Measurements from ENCODE around the gene SRPK2.
"Not testable (repeated sequence)": the region's sequence is repeated elsewhere in the genome, so short reads cannot be mapped to it uniquely, and the experiment has no call there.

The SRPK2 gene

DNA sequence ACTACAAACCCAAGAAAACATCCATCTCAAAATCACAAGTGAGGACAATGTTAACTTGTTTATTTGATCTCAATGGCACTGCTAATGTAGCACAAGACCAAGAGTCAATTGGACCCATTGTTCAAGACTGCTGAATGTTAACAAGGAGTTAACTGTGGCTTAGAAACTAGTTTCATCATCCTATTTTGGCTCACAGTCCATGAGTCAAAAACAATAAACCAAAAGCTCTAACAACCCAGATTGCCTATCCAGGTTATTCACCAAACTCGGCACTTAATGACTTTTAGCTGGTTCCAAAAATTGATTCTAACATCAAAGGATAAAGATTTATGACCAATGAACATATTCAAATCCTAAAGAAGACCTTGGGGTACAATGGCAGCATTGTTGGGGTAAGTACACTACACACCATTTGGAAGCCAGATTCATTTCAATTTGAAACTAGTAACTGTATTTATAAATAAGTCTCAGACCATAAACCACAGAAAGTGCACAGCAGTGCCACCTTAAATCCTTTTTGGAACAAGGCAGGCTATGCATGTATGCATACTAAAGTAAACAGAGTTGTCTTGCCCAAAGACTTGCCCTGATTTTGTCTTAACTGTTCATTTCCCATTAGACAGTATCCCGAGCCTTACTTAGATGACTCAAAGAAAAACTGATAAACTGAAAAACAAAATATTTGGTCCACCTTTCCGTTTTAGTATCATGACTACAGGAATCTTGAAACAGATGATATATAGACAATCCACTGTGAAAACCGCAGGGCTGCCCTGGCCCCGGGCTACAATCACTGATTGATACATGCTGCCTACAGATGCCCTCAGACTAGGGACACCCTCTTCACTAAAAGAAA, 84.5 kb downstream of the SRPK2 start:
- DNase-seq (ENCODE audit: low read depth in 2 of 2) = no peak

DNA sequence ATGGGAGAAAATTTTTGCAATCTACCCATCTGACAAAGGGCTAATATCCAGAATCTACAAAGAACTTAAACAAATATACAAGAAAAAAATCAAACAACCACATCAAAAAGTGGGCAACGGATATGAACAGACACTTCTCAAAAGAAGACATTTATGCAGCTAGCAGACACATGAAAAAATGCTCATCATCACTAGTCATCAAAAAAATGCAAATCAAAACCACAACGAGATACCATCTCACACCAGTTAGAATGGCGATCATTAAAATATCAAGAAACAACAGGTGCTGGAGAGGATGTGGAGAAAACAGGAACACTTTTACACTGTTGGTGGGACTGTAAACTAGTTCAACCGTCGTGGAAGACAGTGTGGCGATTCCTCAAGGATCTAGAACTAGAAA, 88.1 kb downstream of the SRPK2 start:
- DNase-seq (ENCODE audit: low read depth in 2 of 2) = not testable (repeated sequence)

DNA sequence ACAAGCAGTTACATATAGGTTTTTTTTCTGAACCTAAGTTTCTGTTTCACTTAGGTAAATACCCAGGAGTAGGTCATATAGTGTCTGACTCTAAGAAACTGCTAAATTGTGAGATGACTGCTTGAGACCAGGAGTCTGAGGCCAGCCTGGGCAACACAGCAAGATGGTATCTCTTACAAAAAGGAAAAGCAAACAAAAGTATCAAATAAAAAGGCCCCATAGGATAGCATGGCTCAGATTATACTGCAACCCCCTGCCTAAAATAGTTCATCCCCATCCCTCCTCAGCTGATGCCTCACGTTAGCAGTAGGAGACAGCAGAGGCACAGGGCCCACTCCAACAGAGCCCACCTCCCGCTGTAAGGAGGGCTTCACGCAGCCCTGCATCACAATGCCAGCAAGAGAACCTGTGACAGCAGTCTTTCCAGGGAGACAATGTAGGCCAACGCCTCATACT, 90.3 kb downstream of the SRPK2 start:
- peak in 1 of 2 donors; percentile 14 for DNase-seq (ENCODE audit: low read depth in 2 of 2)

DNA sequence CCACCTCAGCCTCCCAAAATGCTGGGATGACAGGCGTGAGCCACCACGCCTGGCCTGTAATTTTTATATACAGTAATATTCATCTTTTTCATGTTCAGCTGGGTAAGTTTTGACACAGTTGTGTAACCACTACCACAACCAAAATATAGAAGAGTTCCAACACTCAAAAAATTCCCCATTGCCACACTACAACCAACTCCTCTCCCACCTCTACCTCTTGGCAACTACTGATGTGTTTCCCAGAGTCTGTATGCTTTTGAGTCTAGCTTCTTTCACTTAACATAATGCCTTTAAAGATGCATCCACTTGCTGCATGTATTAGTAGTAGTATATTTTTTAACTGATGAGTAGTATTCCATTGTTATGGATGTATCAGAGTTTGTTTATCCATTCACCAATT, 90.7 kb downstream of the SRPK2 start:
- no peak for DNase-seq (ENCODE audit: low read depth in 2 of 2)

DNA sequence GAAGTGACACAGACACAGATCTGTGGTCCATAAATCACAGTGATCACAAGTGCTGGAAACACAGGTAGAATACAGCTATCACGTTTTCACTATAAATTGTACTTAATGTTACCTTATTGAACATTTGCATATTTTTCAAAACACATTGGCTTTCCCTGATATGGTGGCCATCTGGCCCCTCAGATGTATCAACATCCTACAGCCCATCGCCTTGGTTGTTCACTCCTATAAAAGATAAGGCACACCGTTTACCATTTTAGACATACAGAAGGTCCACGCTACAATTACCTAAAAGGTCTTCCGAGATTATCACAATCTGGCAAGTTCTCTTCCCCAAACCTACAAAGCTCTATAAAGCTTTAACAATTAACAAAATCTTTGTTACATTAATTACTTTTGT, 91.4 kb downstream of the SRPK2 start:
- no peak for DNase-seq (ENCODE audit: low read depth in 2 of 2)

DNA sequence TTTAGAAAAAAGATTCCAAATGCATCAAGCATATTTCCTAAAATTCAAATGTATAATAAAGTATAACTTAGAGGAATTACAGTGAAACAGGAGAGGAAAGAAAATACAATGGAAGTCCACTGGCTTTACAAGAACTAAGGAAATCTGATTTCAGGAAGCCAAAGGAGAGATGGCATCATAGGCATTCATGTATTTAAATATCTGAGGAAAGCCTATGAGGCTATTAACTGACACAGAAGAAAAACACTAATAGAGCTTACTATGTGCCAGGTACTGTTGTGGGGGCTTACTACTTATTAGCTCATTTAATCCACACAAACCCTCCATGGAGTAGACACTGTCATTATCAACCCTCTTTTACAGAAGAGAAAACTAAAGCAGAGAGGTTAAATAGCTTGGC, 92.2 kb downstream of the SRPK2 start:
- DNase-seq (ENCODE audit: low read depth in 2 of 2) = no peak

DNA sequence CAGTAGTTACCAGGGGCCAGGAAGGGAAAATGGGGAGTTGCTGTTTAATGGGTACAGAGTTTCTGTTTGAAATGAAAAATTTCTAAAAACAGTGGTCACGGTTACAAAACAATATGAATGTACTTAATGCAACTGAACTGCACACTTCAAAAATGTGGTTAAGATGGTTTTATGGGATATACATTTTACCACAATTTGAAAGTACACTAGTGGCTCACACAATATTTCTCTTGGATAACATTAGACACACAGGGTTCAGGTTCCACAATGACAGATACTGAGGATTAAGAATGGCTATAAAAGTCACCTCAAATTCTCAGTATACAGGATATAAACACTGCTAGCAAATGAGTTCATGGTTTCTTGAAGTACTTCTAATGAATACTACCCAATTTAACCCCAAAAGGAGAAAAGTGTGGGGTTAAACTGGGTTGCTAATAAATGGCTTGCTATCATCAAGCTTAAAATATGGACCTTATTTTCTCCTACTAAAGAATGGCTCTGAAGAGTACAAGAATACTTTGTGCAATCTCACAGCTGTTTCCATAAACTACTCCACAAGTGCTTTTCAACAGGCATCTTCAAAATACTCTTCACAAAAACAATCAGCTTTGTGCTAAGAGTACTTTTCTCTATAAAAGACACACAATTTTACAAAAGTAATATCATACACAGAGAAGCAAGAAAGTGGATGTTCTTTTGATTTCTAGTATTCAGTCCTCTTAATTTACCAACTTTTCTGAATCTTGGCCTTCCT, 92.9 kb downstream of the SRPK2 start:
- DNase-seq (ENCODE audit: low read depth in 2 of 2) = no peak

DNA sequence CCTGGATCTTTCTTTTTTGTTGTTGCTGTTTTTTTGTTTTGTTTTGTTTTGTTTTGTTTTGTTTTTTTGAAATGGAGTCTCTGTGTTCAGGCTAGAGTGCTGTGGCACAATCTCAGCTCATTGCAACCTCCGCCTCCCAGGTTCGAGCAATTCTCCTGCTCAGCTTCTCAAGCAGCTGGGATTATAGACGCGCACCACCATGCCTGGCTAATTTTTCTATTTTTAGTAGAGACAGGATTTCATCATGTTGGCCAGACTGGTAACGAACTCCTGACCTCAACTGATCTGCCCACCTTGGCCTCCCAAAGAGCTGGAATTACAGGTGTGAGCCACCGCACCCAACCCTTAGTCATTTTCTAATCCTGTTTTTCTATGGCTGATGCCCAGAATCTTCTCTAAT, 94.2 kb downstream of the SRPK2 start:
- DNase-seq (ENCODE audit: low read depth in 2 of 2) = not testable (repeated sequence)

DNA sequence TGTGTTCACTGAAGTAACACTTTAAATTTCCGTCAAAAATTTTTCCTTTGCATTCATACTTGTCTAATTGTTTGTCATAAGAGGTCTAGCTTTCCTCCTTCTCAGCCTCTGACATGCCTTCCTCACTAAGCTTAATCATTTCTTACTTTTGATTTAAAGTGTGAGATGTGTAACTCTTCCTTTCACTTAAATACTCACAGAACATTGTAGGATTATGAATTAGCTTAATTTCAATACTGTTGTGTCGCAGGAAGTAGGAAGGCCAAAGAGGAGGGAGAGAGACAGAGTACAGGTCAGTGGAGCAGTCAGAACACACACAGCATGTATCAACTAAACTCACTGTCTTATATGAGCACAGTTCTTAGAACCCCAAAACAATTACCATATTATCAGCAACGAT, 99.0 kb downstream of the SRPK2 start:
- no peak for DNase-seq (ENCODE audit: low read depth in 2 of 2)

DNA sequence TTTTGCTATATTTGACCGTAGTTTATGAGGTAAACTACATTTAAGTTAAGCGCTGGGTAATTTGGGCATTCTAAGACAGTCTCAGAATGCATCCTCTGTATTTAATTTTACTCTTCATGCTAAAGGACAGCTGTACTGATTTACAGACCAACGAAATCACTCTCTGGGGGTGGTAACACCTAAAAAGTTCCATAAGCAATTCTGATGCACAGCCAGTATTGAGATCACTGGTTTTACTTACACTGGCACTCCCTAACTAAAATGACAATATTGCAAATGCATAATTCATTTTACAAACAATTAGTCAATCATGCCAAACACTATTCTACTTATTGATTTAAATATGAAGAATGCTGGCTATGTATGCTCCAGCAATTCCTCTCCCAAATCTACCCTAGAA, 102.3 kb downstream of the SRPK2 start:
- DNase-seq (ENCODE audit: low read depth in 2 of 2) = no peak

DNA sequence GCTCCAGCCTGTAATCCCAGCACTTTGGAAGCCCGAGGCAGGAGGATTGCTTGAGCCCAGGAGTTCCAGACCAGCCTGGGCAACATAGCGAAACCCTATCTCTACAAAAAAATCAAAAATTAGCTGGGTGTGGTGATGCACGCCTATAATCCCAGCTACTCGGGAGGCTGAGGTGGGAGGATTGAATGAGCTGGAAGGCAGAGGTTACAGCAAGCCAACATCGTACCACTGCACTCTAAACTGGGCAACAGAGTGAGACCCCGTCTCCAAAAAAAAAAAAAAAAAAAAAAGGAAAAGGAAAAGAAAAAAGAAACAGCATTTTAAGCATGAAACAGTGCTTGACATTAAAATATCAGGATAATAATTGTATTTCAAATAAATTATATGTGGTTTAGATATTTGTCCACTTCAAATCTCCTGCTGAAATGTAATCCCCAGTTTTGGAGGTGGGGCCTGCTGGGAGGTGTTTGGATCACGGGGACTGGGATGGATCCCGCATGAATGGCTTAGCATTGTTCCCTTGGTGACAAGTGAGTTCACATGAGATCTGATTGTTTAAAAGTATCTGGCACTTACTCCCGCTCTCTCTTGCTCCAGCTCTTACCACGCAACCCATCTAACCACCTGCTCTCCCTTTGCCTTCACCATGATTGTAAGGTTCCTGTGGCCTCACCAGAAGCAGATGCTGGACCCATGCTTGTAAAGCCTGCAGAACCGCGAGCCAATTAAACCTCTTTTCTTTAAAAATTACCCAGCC, 103.4 kb downstream of the SRPK2 start:
- no peak for DNase-seq (ENCODE audit: low read depth in 2 of 2)

DNA sequence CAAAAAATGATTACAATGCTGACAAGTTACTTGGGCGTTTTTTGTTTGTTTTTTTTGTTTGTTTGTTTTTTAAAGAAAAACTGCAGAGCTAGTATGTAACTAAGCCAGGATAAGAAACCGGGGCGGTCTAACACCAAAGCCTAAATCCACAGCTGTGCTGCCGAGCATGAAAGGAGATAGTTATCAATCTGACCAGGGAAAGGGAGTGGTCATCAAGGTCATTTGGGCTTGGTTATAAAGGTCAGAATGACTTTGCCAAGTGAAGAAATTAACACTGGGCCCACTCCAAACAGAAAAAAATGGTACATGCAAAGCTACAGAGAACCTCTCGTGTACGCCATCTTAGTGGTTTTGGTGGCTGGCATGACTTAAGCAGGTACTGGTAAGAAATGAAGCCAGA, 104.7 kb downstream of the SRPK2 start:
- no peak for DNase-seq (ENCODE audit: low read depth in 2 of 2)

DNA sequence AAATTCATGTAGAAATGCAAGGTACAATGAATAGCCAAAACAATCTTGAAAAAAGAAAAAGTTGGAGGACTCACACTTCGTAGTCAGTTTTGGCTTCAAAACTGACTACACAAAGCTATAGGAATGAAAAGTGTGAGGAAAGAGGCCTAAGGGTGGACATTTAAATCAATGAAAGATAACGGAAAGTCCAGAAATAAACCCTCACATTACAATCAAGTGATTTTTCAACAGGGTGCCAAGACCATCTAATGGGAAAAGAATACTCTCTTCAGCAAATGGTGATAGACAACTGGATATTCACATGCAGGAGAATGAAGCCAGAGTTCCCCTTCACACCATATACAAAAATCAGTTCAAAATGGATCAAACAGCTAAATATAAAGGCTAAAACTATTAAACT, 106.8 kb downstream of the SRPK2 start:
- no peak for DNase-seq (ENCODE audit: low read depth in 2 of 2)

DNA sequence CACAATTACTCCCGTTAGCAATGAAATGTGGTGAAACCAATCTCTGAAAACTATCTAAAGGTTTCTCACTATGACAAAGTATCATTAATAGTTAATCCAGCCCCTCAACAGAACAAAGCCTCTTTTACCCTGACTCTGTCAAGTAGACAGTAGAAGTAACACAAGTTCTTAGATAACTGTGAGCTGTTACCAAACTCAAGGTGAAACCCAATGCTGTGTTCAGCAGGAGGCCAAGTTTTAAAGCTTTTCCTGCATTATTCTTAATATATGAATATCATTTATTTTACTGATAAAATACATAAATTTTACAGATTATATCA, 109.1 kb downstream of the SRPK2 start:
- DNase-seq (ENCODE audit: low read depth in 2 of 2) = no peak

DNA sequence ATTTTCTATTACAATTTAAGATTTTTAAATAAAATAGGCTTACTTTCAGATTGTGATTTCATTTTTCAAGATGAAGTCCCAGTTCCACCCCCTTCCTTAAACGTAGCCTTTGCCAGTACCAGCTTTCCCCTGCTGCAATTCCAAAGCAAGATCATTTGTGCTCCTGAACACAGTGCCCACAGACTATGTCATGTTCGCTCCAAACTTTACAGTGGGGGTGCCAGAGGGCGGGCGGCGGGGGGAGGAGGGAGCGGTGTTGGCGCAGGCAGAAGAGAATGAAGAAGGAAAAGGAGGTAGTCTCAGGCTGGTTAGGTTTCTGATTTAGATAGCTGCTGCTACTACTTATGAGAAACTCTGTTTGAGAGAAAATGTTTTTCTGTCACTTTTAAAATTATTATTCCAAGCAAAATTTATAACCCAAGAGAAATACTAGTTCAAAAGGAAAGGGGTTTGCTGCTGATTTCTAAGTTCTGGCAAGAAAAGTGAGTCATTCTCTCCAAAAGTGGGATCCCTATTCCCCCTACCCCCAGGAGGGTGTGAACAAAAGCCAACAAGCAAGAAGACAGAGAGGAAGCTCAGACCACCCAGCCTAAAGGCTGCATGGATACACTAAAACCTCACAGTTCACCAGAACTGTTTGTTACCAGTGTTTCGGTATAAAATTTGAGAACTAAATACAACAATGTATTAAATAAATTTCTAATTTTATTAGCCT, 109.6 kb downstream of the SRPK2 start:
- DNase-seq (ENCODE audit: low read depth in 2 of 2) = no peak

DNA sequence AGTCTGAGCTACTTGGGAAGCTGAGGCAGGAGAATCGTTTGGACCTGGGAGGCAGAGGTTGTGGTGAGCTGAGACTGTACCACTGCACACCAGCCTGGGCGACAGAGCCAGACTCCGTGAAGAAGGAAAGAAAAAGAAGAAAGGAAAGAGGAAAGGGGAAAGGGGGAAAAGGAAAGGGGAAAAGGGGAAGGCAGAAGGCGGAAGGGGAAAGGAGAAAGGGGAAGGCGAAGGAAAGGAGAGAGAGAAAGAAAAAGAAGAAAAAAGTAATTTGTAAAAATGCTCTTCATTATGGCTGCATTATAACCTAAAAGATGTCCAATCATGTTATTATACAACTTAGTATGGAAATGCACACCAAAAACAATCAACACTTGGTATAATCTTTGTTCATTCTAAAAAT, 110.2 kb downstream of the SRPK2 start:
- DNase-seq (ENCODE audit: low read depth in 2 of 2) = no peak

DNA sequence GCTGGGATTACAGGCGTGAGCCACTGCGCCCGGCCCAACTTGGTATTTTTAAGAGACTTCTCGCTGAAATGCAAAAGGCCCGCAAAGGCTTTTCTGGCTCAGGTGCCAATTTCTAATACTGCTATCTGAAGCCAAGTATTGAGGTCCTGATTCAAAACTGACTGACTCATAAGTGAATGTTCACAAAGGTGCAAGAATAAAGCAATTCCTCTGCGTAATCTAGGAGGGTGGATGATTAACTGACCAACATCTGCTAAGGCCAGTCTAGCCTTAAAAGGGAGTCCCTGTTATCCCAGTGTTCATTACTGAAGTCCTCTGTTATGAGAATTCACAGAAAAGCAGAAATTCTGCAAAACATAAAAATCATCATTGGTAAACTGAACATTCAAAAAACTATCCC, 111.4 kb downstream of the SRPK2 start:
- DNase-seq (ENCODE audit: low read depth in 2 of 2) = no peak

DNA sequence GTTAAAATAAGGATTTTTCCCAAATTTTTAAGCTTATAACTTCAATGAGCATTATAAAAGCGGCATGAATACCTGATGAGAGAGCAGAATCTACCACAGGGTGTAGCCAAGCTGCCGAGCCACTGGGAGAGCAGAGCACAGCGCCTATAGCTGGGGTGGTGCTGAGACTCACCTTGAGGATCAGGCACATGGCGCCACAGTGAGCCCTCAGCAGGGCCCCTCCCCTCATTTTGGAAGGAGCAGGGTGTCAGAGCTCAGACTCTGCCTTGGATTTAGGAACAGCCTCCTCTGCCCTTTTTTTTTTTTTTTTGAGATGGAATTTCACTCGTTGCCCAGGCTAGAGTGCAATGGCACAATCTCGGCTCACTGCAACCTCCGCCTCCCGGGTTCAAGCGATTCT, 118.6 kb downstream of the SRPK2 start:
- no peak for DNase-seq (ENCODE audit: low read depth in 2 of 2)

DNA sequence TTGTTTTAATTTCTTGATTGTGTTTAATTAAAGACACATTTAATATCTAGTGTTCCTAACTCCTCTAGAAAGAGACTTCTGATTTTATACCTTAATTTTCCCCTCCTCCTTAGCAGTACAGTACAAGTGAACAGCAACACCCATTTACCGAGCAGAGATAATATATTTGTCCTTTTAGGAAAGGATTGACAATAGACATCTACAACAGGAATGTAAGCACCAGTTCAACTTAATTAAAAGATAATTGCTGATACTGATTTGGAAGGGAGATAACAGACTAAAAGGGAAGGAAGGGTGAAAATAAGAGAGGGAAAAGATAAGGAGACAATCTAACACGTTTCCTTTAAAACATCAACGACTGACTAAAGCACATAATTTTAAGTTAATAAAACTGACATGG, 119.3 kb downstream of the SRPK2 start:
- DNase-seq (ENCODE audit: low read depth in 2 of 2) = no peak

DNA sequence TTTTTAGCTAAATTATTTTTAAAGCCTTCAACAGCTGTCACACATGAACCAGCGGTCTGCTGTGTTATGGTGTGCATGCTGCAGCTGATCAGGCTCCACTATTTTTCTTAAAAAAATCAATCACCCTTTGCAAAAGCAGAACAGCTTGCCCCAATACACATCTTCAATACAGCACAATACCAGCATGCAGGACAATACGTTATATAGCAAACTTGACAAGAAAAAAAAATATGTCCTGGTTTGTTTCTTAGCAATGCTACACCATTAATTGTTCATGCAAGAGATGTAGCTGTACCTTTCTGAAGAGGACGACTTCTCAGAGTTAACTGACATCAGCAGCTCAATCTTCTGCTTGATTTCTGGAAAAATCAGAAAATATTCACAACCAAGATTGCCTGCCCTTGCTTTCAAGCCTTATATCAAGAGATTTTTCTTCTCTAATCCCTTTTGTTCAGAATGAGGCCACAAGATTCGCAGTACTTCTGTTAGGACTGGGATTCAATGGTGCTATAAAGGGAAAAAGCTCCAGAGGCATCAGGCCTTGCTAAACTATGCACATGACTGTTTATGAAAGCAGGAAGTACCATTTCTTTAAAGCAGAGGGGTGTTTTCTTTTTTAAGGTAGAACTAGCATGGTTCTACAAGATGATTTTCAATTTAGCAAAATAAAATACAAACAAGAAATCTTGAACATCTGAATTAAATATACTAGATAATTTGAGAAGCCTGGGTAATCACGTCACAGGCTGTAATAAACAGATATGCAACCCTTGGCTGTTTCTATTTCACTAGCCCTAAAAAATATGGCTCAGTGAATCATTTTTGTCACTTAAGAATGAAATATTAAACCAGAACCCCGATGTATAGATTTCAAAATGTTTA, 120.0 kb downstream of the SRPK2 start:
- no peak for DNase-seq (ENCODE audit: low read depth in 2 of 2)

DNA sequence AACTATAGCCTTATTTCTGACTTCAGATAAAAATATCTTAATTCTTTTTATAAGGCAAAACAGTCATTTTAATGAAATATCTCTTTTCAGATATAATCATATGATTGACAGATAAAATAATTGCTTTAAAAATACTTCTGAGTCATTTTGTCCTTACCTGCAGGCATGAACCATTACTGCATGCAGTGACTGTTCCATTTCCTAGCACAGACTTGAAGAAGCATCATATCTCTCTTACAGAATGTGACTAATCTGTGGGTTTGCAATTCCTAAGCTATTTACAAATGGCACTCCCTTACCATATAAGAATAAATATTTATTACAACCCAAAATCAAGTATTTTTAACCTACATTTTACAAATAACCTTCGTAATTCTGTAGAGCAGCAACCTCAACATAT, 120.7 kb downstream of the SRPK2 start:
- DNase-seq (ENCODE audit: low read depth in 2 of 2) = no peak

Data from stimulated activated CD4-positive, alpha-beta T cell treated with anti-CD3 and anti-CD28 coated beads, Interleukin-15, amount 100 ng/mL, for 48 hours (primary cell).